Measurements from ENCODE around the gene SSTR3.
"Not testable (repeated sequence)": the region's sequence is repeated elsewhere in the genome, so short reads cannot be mapped to it uniquely, and the experiment has no call there.

The SSTR3 gene

GRCh38 chr22:37240941-37241320 is 28.7 kb upstream of the SSTR3 start:
- Histone ChIP-seq H3K9me3 (ENCODE audit: low read length) (no peaks in the 10 kb centered on the region), H3K9ac (ENCODE audit: low read length) (no peak overlapping the region), H3K27me3 (ENCODE audit: control insufficient read depth in 1 of 2, insufficient read depth in 2 of 2, low read length in 2 of 2) (peaks cover 4 to 23% of the 10 kb centered on the region in 2 donors), H3K4me1 (ENCODE audit: insufficient read depth, low read length) (no peaks in the 10 kb centered on the region), H3K4me3 (ENCODE audit: low read depth in 1 of 2, low read length in 2 of 2) (no peak overlapping the region), H3K27ac (ENCODE audit: low read depth, low read length) (no peak overlapping the region), H3K36me3 (ENCODE audit: insufficient read depth, low read length) (no peaks in the 10 kb centered on the region)

GRCh38 chr22:37240240-37240940 is 28.1 kb upstream of the SSTR3 start:
- Histone ChIP-seq H3K36me3 (ENCODE audit: insufficient read depth, low read length) (no peaks in the 10 kb centered on the region), H3K9ac (ENCODE audit: low read length) (no peak overlapping the region), H3K4me3 (ENCODE audit: low read depth in 1 of 2, low read length in 2 of 2) (no peak overlapping the region), H3K27ac (ENCODE audit: low read depth, low read length) (no peak overlapping the region), H3K4me1 (ENCODE audit: insufficient read depth, low read length) (no peaks in the 10 kb centered on the region), H3K9me3 (ENCODE audit: low read length) (no peaks in the 10 kb centered on the region), H3K27me3 (ENCODE audit: control insufficient read depth in 1 of 2, insufficient read depth in 2 of 2, low read length in 2 of 2) (peaks cover 4 to 27% of the 10 kb centered on the region in 2 donors)

- Histone ChIP-seq H3K27ac (ENCODE audit: low read depth, low read length) (no peak overlapping the region), H3K36me3 (ENCODE audit: insufficient read depth, low read length) (no peaks in the 10 kb centered on the region), H3K9ac (ENCODE audit: low read length) (no peak overlapping the region), H3K4me3 (ENCODE audit: low read depth in 1 of 2, low read length in 2 of 2) (no peak overlapping the region), H3K9me3 (ENCODE audit: low read length) (no peaks in the 10 kb centered on the region), H3K27me3 (ENCODE audit: control insufficient read depth in 1 of 2, insufficient read depth in 2 of 2, low read length in 2 of 2) (peaks cover 4 to 30% of the 10 kb centered on the region in 2 donors), H3K4me1 (ENCODE audit: insufficient read depth, low read length) (no peaks in the 10 kb centered on the region)
Observed at GRCh38 chr22:37239336-37240239, 27.3 kb upstream of the SSTR3 start.

- H3K27me3 ChIP-seq (ENCODE audit: control insufficient read depth in 1 of 2, insufficient read depth in 2 of 2, low read length in 2 of 2): peaks cover 4 to 23% of the 10 kb centered on the region in 2 donors
- no peak overlapping the region for H3K27ac ChIP-seq (ENCODE audit: low read depth, low read length)
- H3K9ac ChIP-seq (ENCODE audit: low read length): no peak overlapping the region
- no peaks in the 10 kb centered on the region for H3K9me3 ChIP-seq (ENCODE audit: low read length)
- H3K36me3 ChIP-seq (ENCODE audit: insufficient read depth, low read length): no peaks in the 10 kb centered on the region
- no peak overlapping the region for H3K4me3 ChIP-seq (ENCODE audit: low read depth in 1 of 2, low read length in 2 of 2)
- no peaks in the 10 kb centered on the region for H3K4me1 ChIP-seq (ENCODE audit: insufficient read depth, low read length)
Observed at GRCh38 chr22:37237371-37238268, 25.3 kb upstream of the SSTR3 start.

GRCh38 chr22:37235897-37236607 is 23.8 kb upstream of the SSTR3 start:
- no peak overlapping the region for H3K4me3 ChIP-seq (ENCODE audit: low read depth in 1 of 2, low read length in 2 of 2)
- no peaks in the 10 kb centered on the region for H3K36me3 ChIP-seq (ENCODE audit: insufficient read depth, low read length)
- no peaks in the 10 kb centered on the region for H3K4me1 ChIP-seq (ENCODE audit: insufficient read depth, low read length)
- H3K9me3 ChIP-seq (ENCODE audit: low read length): no peaks in the 10 kb centered on the region
- no peak overlapping the region for H3K27ac ChIP-seq (ENCODE audit: low read depth, low read length)
- no peak overlapping the region for H3K9ac ChIP-seq (ENCODE audit: low read length)
- peaks cover 4 to 23% of the 10 kb centered on the region in 2 donors for H3K27me3 ChIP-seq (ENCODE audit: control insufficient read depth in 1 of 2, insufficient read depth in 2 of 2, low read length in 2 of 2)

- no peaks in the 10 kb centered on the region for H3K36me3 ChIP-seq (ENCODE audit: insufficient read depth, low read length)
- no peaks in the 10 kb centered on the region for H3K4me1 ChIP-seq (ENCODE audit: insufficient read depth, low read length)
- H3K9me3 ChIP-seq (ENCODE audit: low read length): no peaks in the 10 kb centered on the region
- no peak overlapping the region for H3K4me3 ChIP-seq (ENCODE audit: low read depth in 1 of 2, low read length in 2 of 2)
- H3K9ac ChIP-seq (ENCODE audit: low read length): no peak overlapping the region
- peaks cover 4 to 23% of the 10 kb centered on the region in 2 donors for H3K27me3 ChIP-seq (ENCODE audit: control insufficient read depth in 1 of 2, insufficient read depth in 2 of 2, low read length in 2 of 2)
- no peak overlapping the region for H3K27ac ChIP-seq (ENCODE audit: low read depth, low read length)
Observed at GRCh38 chr22:37234736-37235711, 22.7 kb upstream of the SSTR3 start.

- Histone ChIP-seq H3K9me3 (ENCODE audit: low read length) (no peaks in the 10 kb centered on the region), H3K27me3 (ENCODE audit: control insufficient read depth in 1 of 2, insufficient read depth in 2 of 2, low read length in 2 of 2) (peaks cover 4 to 23% of the 10 kb centered on the region in 2 donors), H3K4me3 (ENCODE audit: low read depth in 1 of 2, low read length in 2 of 2) (no peak overlapping the region), H3K9ac (ENCODE audit: low read length) (no peak overlapping the region), H3K36me3 (ENCODE audit: insufficient read depth, low read length) (no peaks in the 10 kb centered on the region), H3K27ac (ENCODE audit: low read depth, low read length) (no peak overlapping the region), H3K4me1 (ENCODE audit: insufficient read depth, low read length) (peaks cover 5% of the 10 kb centered on the region)
Observed at GRCh38 chr22:37233751-37234631, 21.7 kb upstream of the SSTR3 start.

GRCh38 chr22:37233371-37233750 is 21.1 kb upstream of the SSTR3 start:
- H3K27me3 ChIP-seq (ENCODE audit: control insufficient read depth in 1 of 2, insufficient read depth in 2 of 2, low read length in 2 of 2): peaks cover 4 to 23% of the 10 kb centered on the region in 2 donors
- H3K36me3 ChIP-seq (ENCODE audit: insufficient read depth, low read length); H3K9ac ChIP-seq (ENCODE audit: low read length); H3K4me1 ChIP-seq (ENCODE audit: insufficient read depth, low read length); H3K9me3 ChIP-seq (ENCODE audit: low read length); H3K27ac ChIP-seq (ENCODE audit: low read depth, low read length); H3K4me3 ChIP-seq (ENCODE audit: low read depth in 1 of 2, low read length in 2 of 2): not testable (repeated sequence)

GRCh38 chr22:37232140-37232998 is 20.1 kb upstream of the SSTR3 start:
- Histone ChIP-seq H3K27ac (ENCODE audit: low read depth, low read length) (no peak overlapping the region), H3K9ac (ENCODE audit: low read length) (no peak overlapping the region), H3K4me1 (ENCODE audit: insufficient read depth, low read length) (peaks cover 5% of the 10 kb centered on the region), H3K36me3 (ENCODE audit: insufficient read depth, low read length) (no peaks in the 10 kb centered on the region), H3K9me3 (ENCODE audit: low read length) (no peaks in the 10 kb centered on the region), H3K4me3 (ENCODE audit: low read depth in 1 of 2, low read length in 2 of 2) (no peak overlapping the region), H3K27me3 (ENCODE audit: control insufficient read depth in 1 of 2, insufficient read depth in 2 of 2, low read length in 2 of 2) (peaks cover 4 to 23% of the 10 kb centered on the region in 2 donors)
